DND-41 (cell line): ENCODE data around the gene PTPRK.

Experiments
- EZH2 ChIP-seq: IDR thresholded peaks from 3 replicates; pipeline ENCODE4 v1.6.1; 2012; ENCODE audit warnings: borderline replicate concordance, low read depth, mild to moderate bottlenecking, moderate library complexity, low read length, inconsistent platforms; ENCODE audit not compliant: severe bottlenecking
- TF ChIP-seq, protein P1 (sequence below): IDR thresholded peaks from 2 replicates; pipeline ENCODE4 v1.5.1; 2012; ENCODE audit warnings: borderline replicate concordance, low read length, moderate library complexity, mild to moderate bottlenecking; ENCODE audit not compliant: poor library complexity, severe bottlenecking; ENCODE audit errors: extremely low read depth

GRCh38 chr6:128455959-128456358 is 64.4 kb downstream of the PTPRK start:
- TF ChIP-seq, protein P1, sequence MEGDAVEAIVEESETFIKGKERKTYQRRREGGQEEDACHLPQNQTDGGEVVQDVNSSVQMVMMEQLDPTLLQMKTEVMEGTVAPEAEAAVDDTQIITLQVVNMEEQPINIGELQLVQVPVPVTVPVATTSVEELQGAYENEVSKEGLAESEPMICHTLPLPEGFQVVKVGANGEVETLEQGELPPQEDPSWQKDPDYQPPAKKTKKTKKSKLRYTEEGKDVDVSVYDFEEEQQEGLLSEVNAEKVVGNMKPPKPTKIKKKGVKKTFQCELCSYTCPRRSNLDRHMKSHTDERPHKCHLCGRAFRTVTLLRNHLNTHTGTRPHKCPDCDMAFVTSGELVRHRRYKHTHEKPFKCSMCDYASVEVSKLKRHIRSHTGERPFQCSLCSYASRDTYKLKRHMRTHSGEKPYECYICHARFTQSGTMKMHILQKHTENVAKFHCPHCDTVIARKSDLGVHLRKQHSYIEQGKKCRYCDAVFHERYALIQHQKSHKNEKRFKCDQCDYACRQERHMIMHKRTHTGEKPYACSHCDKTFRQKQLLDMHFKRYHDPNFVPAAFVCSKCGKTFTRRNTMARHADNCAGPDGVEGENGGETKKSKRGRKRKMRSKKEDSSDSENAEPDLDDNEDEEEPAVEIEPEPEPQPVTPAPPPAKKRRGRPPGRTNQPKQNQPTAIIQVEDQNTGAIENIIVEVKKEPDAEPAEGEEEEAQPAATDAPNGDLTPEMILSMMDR, result no peak
- TF ChIP-seq EZH2, result no peak
